Right renal pelvis (tissue), 4 donors: Measurements from ENCODE around the gene CHKB. TPM values are rescaled to one million over a fixed set of nuclear protein-coding genes. Genes with fewer than 3 reads are reported as not detected.

Source experiments
- DNase-seq, 4 donors: peaks; one replicate each; pipeline ENCODE4 v3.0.0-alpha.2; 2013; ENCODE audit warnings: low read depth in 4 of 4, low spot score in 3 of 4, missing footprints in 1 of 4
- polyA plus RNA-seq, 4 donors: library from polyadenylated mRNA; unstranded; fragments of 120-200 nt; gene quantifications; one replicate each; pipeline ENCODE4 v1.2.1, GENCODE V29; 2013; ENCODE audit not compliant: insufficient read length in 4 of 4

The CHKB gene
- polyA plus RNA-seq, 4 donors: 81.3 to 86.7 (median 85.1) TPM

GRCh38 chr22:50576806-50577696 is 5.6 kb downstream of the CHKB start:
- DNase-seq: no peak

- peak in 1 of 4 donors; percentile 40 for DNase-seq
Observed at GRCh38 chr22:50576070-50576469, 6.6 kb downstream of the CHKB start.

GRCh38 chr22:50575426-50575941 is 7.2 kb downstream of the CHKB start:
- no peak for DNase-seq

GRCh38 chr22:50574383-50574755 is 8.3 kb downstream of the CHKB start:
- no peak for DNase-seq

- no peak for DNase-seq
Observed at GRCh38 chr22:50573491-50574382, 8.9 kb downstream of the CHKB start.

- DNase-seq: no peak
Observed at GRCh38 chr22:50572965-50573364, 9.7 kb downstream of the CHKB start.

- DNase-seq: no peak
Observed at GRCh38 chr22:50571264-50572175, 11.1 kb downstream of the CHKB start.

GRCh38 chr22:50570861-50571260 is 11.8 kb downstream of the CHKB start:
- no peak for DNase-seq

GRCh38 chr22:50569896-50570535 is 12.6 kb downstream of the CHKB start:
- DNase-seq: no peak

GRCh38 chr22:50569041-50569459 is 13.6 kb downstream of the CHKB start:
- no peak for DNase-seq

- DNase-seq: no peak
Observed at GRCh38 chr22:50568626-50569025, 14.0 kb downstream of the CHKB start.

GRCh38 chr22:50567721-50568252 is 14.9 kb downstream of the CHKB start:
- DNase-seq: no peak

- DNase-seq: no peak
Observed at GRCh38 chr22:50564289-50564688, 18.4 kb downstream of the CHKB start.

GRCh38 chr22:50563413-50564160 is 19.1 kb downstream of the CHKB start:
- DNase-seq: no peak

- peak; percentile 86 to 93 (median 90) for DNase-seq
Observed at GRCh38 chr22:50562523-50563412, 19.9 kb downstream of the CHKB start, which contains the start of gene SYCE3. Gene SYCE3 (minus strand): TSS chr22:50562919. CDS start chr22:50556405, 6,514 bp downstream.

- DNase-seq: no peak
Observed at GRCh38 chr22:50561401-50562358, 21.0 kb downstream of the CHKB start.
